Measurements from ENCODE around the gene PTPRK. TPM values are rescaled to one million over a fixed set of nuclear protein-coding genes. Genes with fewer than 3 reads are reported as not detected.

PTPRK gene
- total and polyA plus RNA-seq, 10 of the 15 experiments (the other 5 are each of a cell fraction or from before 2014, with no cell fraction given) = 0.23 to 1.9 (median 0.55) TPM

GRCh38 chr6:128280066-128280465, 240.3 kb downstream of the PTPRK start (continued):
- TF ChIP-seq ZNF207 (IDR thresholded peaks at IDR 0.05; ENCODE audit: borderline replicate concordance) (no peak), ZBTB11 (CRISPR knock-in tag; IDR thresholded peaks at IDR 0.05) (no peak), BACH1 (IDR thresholded peaks at IDR 0.05; ENCODE audit: borderline replicate concordance) (no peak)

DNA sequence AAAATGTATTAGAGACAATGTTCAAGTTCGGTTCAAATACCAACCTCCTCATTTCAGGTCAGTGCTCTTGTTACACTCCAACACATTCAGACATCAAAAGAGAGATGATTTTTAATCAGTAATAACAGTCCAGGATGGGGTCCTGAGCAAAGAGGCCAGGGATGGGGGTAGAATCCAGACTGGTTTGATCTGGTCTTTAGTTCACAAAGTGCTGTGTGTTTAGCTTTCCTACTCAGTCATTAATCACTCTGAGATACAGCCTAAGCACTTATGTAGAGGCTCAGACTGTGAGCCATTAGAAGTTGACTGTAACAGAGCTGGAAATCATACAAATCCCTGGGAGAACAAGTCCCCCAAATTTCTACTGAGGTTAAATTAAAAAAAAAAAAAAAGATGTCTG, 241.6 kb downstream of the PTPRK start:
- Histone ChIP-seq H3K27me3 (replicated peaks in 1 of 2; ENCODE audit: control insufficient read depth in 2 of 2, insufficient read depth in 2 of 2, low read length in 1 of 2) (no peaks in the 10 kb centered on the region), H3K79me2 (ENCODE audit: control insufficient read depth, insufficient read depth, low read length) (no peaks in the 10 kb centered on the region), H2AFZ (ENCODE audit: control insufficient read depth, low read depth, low read length) (no peak overlapping the region), H3K4me3 (no peak overlapping the region), H3K36me3 (ENCODE audit: control insufficient read depth in 2 of 2, insufficient read depth in 2 of 2, low read length in 1 of 2) (no peaks in the 10 kb centered on the region), H3K4me2 (ENCODE audit: control insufficient read depth, insufficient read depth) (no peak overlapping the region), H3K9me3 (replicated peaks; ENCODE audit: control insufficient read depth, insufficient read depth, low read length) (no peaks in the 10 kb centered on the region), H3K9ac (ENCODE audit: control insufficient read depth, insufficient read depth, low read length) (no peak overlapping the region), H3K27ac (ENCODE audit: control insufficient read depth, insufficient read depth) (no peak overlapping the region), H4K20me1 (ENCODE audit: control insufficient read depth, insufficient read depth) (no peaks in the 10 kb centered on the region), H3K4me1 (ENCODE audit: control insufficient read depth, insufficient read depth, low read length) (no peaks in the 10 kb centered on the region)
- ChIA-PET POLR2A (interaction anchor here (0.8 kb wide), 1 partner anchor 544 kb away, joined by 3 read pairs; no protein-coding TSS in a partner anchor), SMC1A (ENCODE audit: uncharacterized antibody, unreplicated experiment) (interaction anchor here (1.1 kb wide), 1 partner anchor 11 kb away, joined by 4 read pairs; no protein-coding TSS in a partner anchor), CTCF (interaction anchor here (0.6 to 0.7 kb wide), 2 partner anchors 26 to 90 kb away, joined by 3 to 4 read pairs; no protein-coding TSS in a partner anchor), RAD21 (ENCODE audit: unreplicated experiment) (no interaction called here)
- FAIRE-seq (no peak), DNase-seq (ENCODE audit: low read depth, low spot score) (no peak), ATAC-seq (no peak)
- no TSS peak for BruUV-seq (replicated peaks)
- in situ Hi-C loops (cut with MboI) = no loop called here
- no peak for TF ChIP-seq POLR2AphosphoS2 (IDR thresholded peaks at IDR 0.05; ENCODE audit: low read depth, low read length)
- WGBS (ENCODE audit: insufficient coverage, insufficient replicate concordance, low lambda C conversion rate, missing lambda C conversion rate) = 53% methylated on average over 1 of the region's 1 CpG
- intact Hi-C loops (cut with micrococcal nuclease; ENCODE audit: unreplicated experiment) = no loop called here

Data from GM12878 (cell line).